Lower lobe of right lung (tissue), 2 donors: Measurements from ENCODE around the gene RFX3. TPM values are rescaled to one million over a fixed set of nuclear protein-coding genes. Genes with fewer than 3 reads are reported as not detected.

Experiments used
- ATAC-seq, 2 donors: fragments of 200-7000 bp; cut with Tn5 transposase; one replicate each; pipeline ENCODE4 v1.9.1; 2020 to 2022; ENCODE audit warnings: mild to moderate bottlenecking in 2 of 2, moderate library complexity in 2 of 2
- DNase-seq: peaks from one replicate; pipeline ENCODE4 v3.0.0-alpha.2; 2020
- H3K27ac ChIP-seq: fragments of 200-600 bp; one replicate; pipeline ENCODE4 v1.8.0; 2022
- H3K27me3 ChIP-seq: fragments of 200-600 bp; one replicate; pipeline ENCODE4 v1.8.0; 2022; ENCODE audit warnings: low read depth
- H3K36me3 ChIP-seq: fragments of 200-600 bp; one replicate; pipeline ENCODE4 v1.8.0; 2022; ENCODE audit warnings: mild to moderate bottlenecking
- H3K4me1 ChIP-seq: fragments of 200-600 bp; one replicate; pipeline ENCODE4 v1.8.0; 2022
- H3K4me3 ChIP-seq: fragments of 200-600 bp; one replicate; pipeline ENCODE4 v1.8.0; 2022; ENCODE audit warnings: mild to moderate bottlenecking
- H3K9me3 ChIP-seq: fragments of 200-600 bp; one replicate; pipeline ENCODE4 v1.8.0; 2022
- intact Hi-C: fragments of 100-400 bp; cut with DNase I; formaldehyde crosslinking; loops from one replicate; pipeline ENCODE4 v1.11.0; 2022
- total RNA-seq: library from RNA; stranded (reverse); fragmentation: NEBNext Ultra II Directional; extraction: Animal tissue kit (Norgen Biotek cat#: 25700); gene quantifications from one replicate; pipeline ENCODE4 v1.2.1, GENCODE V29; 2021
- TF ChIP-seq, protein P1 (sequence below): fragments of 200-600 bp; IDR thresholded peaks from one replicate; pipeline ENCODE4 v1.8.0; 2022; ENCODE audit warnings: antibody characterized with exemption, mild to moderate bottlenecking
- donor health status: DM: no; HTN: yes; CAD: no; lungs with severe emphysema.

RFX3 gene
- total RNA-seq, 1 donor from 2014 or later: 25.4 TPM

DNA sequence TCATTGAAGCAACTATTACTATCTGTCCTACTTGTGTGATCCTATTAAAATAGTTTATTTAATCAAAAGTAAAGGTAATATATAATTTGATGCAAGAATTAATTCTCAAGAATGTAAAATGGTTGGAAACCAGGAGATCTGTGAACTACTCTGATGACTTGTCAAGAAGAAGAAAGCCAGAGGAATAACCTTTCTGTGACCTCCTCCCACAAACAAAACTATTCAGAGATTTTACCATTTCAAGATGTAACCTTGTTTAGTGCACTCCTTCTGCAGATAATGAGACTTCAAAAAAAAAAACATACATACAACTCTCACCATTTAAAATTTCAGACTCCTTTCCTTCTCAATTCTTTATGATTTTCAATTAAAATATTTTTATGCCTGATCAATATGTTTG, 79.5 kb downstream of the RFX3 start:
- Histone ChIP-seq H3K27ac (no peak overlapping the region), H3K9me3 (no peaks in the 10 kb centered on the region), H3K4me3 (no peak overlapping the region), H3K27me3 (no peaks in the 10 kb centered on the region), H3K4me1 (no peaks in the 10 kb centered on the region), H3K36me3 (no peaks in the 10 kb centered on the region)
- TF ChIP-seq, protein P1, sequence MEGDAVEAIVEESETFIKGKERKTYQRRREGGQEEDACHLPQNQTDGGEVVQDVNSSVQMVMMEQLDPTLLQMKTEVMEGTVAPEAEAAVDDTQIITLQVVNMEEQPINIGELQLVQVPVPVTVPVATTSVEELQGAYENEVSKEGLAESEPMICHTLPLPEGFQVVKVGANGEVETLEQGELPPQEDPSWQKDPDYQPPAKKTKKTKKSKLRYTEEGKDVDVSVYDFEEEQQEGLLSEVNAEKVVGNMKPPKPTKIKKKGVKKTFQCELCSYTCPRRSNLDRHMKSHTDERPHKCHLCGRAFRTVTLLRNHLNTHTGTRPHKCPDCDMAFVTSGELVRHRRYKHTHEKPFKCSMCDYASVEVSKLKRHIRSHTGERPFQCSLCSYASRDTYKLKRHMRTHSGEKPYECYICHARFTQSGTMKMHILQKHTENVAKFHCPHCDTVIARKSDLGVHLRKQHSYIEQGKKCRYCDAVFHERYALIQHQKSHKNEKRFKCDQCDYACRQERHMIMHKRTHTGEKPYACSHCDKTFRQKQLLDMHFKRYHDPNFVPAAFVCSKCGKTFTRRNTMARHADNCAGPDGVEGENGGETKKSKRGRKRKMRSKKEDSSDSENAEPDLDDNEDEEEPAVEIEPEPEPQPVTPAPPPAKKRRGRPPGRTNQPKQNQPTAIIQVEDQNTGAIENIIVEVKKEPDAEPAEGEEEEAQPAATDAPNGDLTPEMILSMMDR: no peak
- ATAC-seq: no peak
- no peak for DNase-seq
- intact Hi-C loops: no loop called here

DNA sequence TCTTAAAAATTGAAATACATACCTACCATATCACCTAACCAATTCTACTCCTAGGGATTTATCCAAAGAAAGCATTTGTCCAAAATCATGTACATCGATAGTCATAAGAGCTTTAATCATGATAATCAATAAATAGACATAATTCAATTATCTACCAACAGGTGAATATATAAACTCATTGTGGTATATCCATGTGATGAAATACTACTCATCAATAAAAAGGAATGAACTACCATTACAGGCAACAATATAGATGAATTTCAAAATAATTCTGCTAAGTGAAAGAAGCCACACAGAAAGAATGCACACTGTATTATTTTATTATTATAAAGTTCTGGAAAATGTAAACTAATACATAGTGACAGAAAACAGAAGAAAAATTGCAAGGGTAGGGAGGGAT, 81.8 kb downstream of the RFX3 start:
- Histone ChIP-seq H3K4me3 (no peak overlapping the region), H3K27ac (no peak overlapping the region), H3K9me3 (no peaks in the 10 kb centered on the region), H3K36me3 (no peaks in the 10 kb centered on the region), H3K27me3 (no peaks in the 10 kb centered on the region), H3K4me1 (no peaks in the 10 kb centered on the region)
- no peak for DNase-seq
- TF ChIP-seq, protein P1: no peak
- intact Hi-C loops: no loop called here
- no peak for ATAC-seq

DNA sequence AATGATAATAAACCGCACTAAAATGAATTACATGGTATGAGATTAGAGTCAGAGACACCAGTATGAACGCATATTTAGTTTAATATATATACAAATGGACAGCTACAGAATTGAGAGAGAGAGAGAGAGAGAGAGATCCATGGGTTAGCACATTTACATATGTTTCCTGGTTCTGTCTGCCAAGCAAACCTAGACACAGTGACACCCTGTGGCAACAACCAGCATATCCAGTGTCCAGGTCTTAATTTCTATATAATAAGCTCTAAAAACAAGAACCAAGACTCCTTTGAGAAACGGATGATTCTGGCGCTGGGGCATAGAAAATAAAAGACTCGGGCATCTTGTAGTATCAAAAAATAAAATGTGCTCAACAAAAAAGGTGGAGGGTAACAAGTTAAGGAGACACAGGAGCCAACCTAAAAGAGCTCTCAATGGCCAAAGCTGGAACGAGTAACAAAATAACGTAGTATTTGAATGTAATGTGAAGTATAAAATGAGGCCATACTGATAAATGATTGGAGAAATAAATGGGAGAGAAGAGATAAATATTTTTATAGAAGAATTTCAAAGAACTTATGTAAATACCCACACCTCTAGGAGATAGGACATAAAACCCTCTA, 84.5 kb downstream of the RFX3 start:
- DNase-seq: no peak
- peak; percentile 71 to 86 for ATAC-seq
- H3K27me3 ChIP-seq: no peaks in the 10 kb centered on the region
- H3K4me1 ChIP-seq: no peaks in the 10 kb centered on the region
- no peaks in the 10 kb centered on the region for H3K36me3 ChIP-seq
- H3K4me3 ChIP-seq: no peak overlapping the region
- no peaks in the 10 kb centered on the region for H3K9me3 ChIP-seq
- intact Hi-C loops: no loop called here
- TF ChIP-seq, protein P1: peak; percentile 57
- no peak overlapping the region for H3K27ac ChIP-seq

DNA sequence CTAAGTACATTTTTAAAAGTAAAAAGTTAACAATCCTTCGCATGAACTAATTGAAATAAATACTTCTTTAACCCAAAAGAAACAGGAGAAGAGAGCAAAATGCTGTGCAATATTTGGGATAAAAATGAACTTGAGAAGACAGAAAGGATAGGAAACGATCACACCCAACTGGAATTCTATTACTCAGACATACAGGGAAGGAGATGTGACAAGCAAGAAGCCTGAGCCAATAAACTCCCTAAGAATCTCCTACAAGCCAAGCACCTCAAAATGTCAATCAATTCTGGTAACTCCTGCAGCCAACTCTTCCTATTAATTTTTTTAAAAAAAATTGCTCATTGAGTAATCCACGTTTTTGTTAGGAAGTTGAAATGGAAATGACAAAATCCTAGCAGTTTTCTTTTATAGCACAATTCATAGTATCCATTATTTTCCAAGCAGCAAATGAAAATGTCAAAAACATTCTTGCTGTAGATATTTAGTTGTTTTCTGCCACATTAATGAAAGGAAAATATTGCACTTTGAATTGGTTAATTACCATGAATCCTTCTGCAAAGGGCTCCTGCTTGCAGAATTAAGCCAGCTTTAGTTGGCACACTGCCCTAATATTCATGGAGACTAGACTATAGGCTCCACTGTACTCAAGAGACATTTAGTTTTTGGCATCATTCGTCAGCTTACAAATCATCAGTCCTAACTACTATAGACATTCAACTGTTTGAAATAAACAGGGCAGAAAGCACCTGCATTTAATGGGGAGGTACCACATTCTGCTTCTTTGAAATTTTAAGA, 89.0 kb downstream of the RFX3 start:
- H3K4me1 ChIP-seq: no peaks in the 10 kb centered on the region
- no peaks in the 10 kb centered on the region for H3K27me3 ChIP-seq
- DNase-seq: no peak
- H3K36me3 ChIP-seq: no peaks in the 10 kb centered on the region
- intact Hi-C loops: loop anchor here (10.0 kb wide), 1 partner anchor 192 kb away; no protein-coding TSS in a partner anchor
- ATAC-seq: no peak
- TF ChIP-seq, protein P1: no peak
- H3K9me3 ChIP-seq: no peaks in the 10 kb centered on the region
- H3K27ac ChIP-seq: no peak overlapping the region
- no peak overlapping the region for H3K4me3 ChIP-seq

DNA sequence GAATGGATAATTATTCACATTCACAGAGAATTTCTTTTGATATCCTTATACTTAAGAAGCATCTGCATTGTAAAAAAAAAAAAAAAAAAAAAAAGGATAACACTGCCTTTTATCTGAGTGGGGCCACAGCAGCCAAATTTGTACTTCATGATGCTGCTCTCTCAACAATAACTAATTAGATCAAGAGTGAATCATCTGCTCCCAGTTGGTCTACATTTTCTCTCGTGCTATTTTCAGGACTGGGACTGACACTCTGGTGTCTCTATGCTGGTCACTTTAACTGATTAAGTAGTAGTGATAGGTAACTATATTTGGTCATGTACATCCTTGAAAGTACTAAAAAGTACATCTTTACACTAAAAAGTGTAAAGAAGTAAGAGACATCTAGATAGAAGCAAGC, 90.1 kb downstream of the RFX3 start:
- intact Hi-C loops: loop anchor here (10.0 kb wide), 1 partner anchor 191 kb away; no protein-coding TSS in a partner anchor
- no peaks in the 10 kb centered on the region for H3K27me3 ChIP-seq

More for the DNA sequence above, 90.1 kb downstream of the RFX3 start:
- Histone ChIP-seq H3K27ac (no peak overlapping the region), H3K4me1 (no peaks in the 10 kb centered on the region), H3K36me3 (no peaks in the 10 kb centered on the region), H3K9me3 (no peaks in the 10 kb centered on the region), H3K4me3 (no peak overlapping the region)
- TF ChIP-seq, protein P1: no peak
- DNase-seq (no peak), ATAC-seq (no peak)
